K562 (cell line): Measurements from ENCODE around the gene HSD17B8. TPM values are rescaled to one million over a fixed set of nuclear protein-coding genes. Genes with fewer than 3 reads are reported as not detected.

ENCODE experiments used
- ATF3 ChIP-seq, 2 experiments: fragments of 450-650 bp in 1 of 2; sonication (generic) in 1 of 2; formaldehyde crosslinking in 1 of 2; IDR thresholded peaks in 1 of 2; conservative IDR thresholded peaks in 1 of 2; 2 replicates each; pipeline versions ENCODE4 v1.6.1 to v1.8.1; 2016 to 2023; ENCODE audit warnings: mild to moderate bottlenecking in 2 of 2, moderate library complexity in 2 of 2, inconsistent platforms in 1 of 2, missing genetic modification reagents in 1 of 2
- BCLAF1 ChIP-seq, 2 experiments: fragments of 450-650 bp in 1 of 2; IDR thresholded peaks; 2 replicates each; pipeline ENCODE4 v1.6.1; 2011 to 2017; ENCODE audit warnings: low read depth in 2 of 2, antibody characterized with exemption in 1 of 2, borderline replicate concordance in 1 of 2, low read length in 1 of 2, mild to moderate bottlenecking in 1 of 2, mixed read lengths in 1 of 2; ENCODE audit not compliant: control insufficient read depth in 1 of 2
- CREB5 ChIP-seq: fragments of 250-450 bp; sonication (Bioruptor Pico); IDR thresholded peaks from 2 replicates; pipeline ENCODE4 v1.5.0; 2020; ENCODE audit warnings: mild to moderate bottlenecking
- DEAF1 ChIP-seq: fragments of 450-650 bp; formaldehyde crosslinking; IDR thresholded peaks from 2 replicates; pipeline ENCODE4 v1.4.0; 2020; ENCODE audit warnings: mild to moderate bottlenecking, moderate library complexity
- ETV5 ChIP-seq: sonication (generic); formaldehyde crosslinking; IDR thresholded peaks from 2 replicates; pipeline ENCODE4 v1.4.0; 2020; ENCODE audit warnings: low read depth, mild to moderate bottlenecking, missing genetic modification reagents
- FUS ChIP-seq: fragments of 200-400 bp; formaldehyde crosslinking; optimal IDR thresholded peaks from 2 replicates; pipeline ENCODE3; 2017; ENCODE audit warnings: low read depth, low read length
- KAT7 ChIP-seq: sonication (generic); formaldehyde crosslinking; IDR thresholded peaks from 2 replicates; pipeline ENCODE4 v1.8.0; 2022; ENCODE audit warnings: missing genetic modification reagents, mild to moderate bottlenecking, borderline replicate concordance
- LCOR ChIP-seq: sonication (generic); formaldehyde crosslinking; IDR thresholded peaks from 2 replicates; pipeline ENCODE4 v1.8.0; 2022; ENCODE audit warnings: mild to moderate bottlenecking, missing genetic modification reagents
- SLC30A9 ChIP-seq: fragments of 250-450 bp; sonication (Bioruptor Pico); IDR thresholded peaks from 2 replicates; pipeline ENCODE4 v1.8.0; 2022; ENCODE audit warnings: mild to moderate bottlenecking, moderate library complexity
- SMAD4 ChIP-seq: fragments of 250-450 bp; sonication (Bioruptor Pico); conservative IDR thresholded peaks from 2 replicates; pipeline ENCODE4 v1.8.0; 2021; ENCODE audit warnings: inconsistent platforms, mild to moderate bottlenecking, moderate library complexity
- TSHZ1 ChIP-seq: fragments of 250-450 bp; sonication (Bioruptor Pico); IDR thresholded peaks from 2 replicates; pipeline ENCODE4 v1.4.0; 2020; ENCODE audit warnings: mild to moderate bottlenecking, moderate library complexity
- ZBTB1 ChIP-seq: sonication (generic); formaldehyde crosslinking; IDR thresholded peaks from 2 replicates; pipeline ENCODE4 v1.8.1; 2023; ENCODE audit warnings: missing genetic modification reagents, low read depth, mild to moderate bottlenecking, borderline replicate concordance
- ZNF232 ChIP-seq: sonication (generic); formaldehyde crosslinking; IDR thresholded peaks from 2 replicates; pipeline ENCODE4 v1.8.0; 2022; ENCODE audit warnings: mild to moderate bottlenecking, missing genetic modification reagents
- ZNF778 ChIP-seq: fragments of 450-650 bp; formaldehyde crosslinking; IDR thresholded peaks from 2 replicates; pipeline ENCODE4 v1.4.0; 2020; ENCODE audit warnings: mild to moderate bottlenecking, moderate library complexity
- polyA plus RNA-seq, 8 experiments: library from polyadenylated mRNA; depleted of rRNA in 4 of 8; stranded (reverse) in 5 of 8; unstranded in 3 of 8; fragments of >200 nt; fragmentation: Nextera tagmentation in 2 of 8; fragmentation: Illumina TruSeq in 1 of 8; extraction: Ambion mirVana in 2 of 8; extraction: Trizol in 1 of 8; gene quantifications; 2 replicates each; pipeline versions ENCODE4 v1.2.1 to v1.2.3, GENCODE V29; 2011 to 2014; ENCODE audit warnings: inconsistent platforms in 1 of 8, missing spikeins in 1 of 8
- total RNA-seq, 7 experiments: library from RNA; depleted of rRNA in 6 of 7; stranded (reverse); fragments of >200 nt in 6 of 7; fragmentation: Illumina TruSeq in 2 of 7; extraction: Trizol in 2 of 7; gene quantifications; 2 replicates each; pipeline versions ENCODE4 v1.2.1 to v1.2.3, GENCODE V29; 2011 to 2021; ENCODE audit warnings: low replicate concordance in 1 of 7

HSD17B8 gene
- total and polyA plus RNA-seq, 9 of the 15 experiments (the other 6 are each of a cell fraction or from before 2014, with no cell fraction given): 3.7 to 35.2 (median 14.2) TPM

GRCh38 chr6:33208091-33208967 is 3.9 kb downstream of the HSD17B8 start, which contains the start of gene RING1 (continued):
- TF ChIP-seq ATF3 (IDR thresholded peaks at IDR 0.05) (peak; percentile 66), ATF3 (CRISPR knock-in tag; conservative IDR thresholded peaks at IDR 0.05) (peak; percentile 90), SLC30A9 (CRISPR knock-in tag) (no peak), ETV5 (CRISPR knock-in tag) (peak; percentile 87), LCOR (CRISPR knock-in tag) (peak; percentile 75; the same call in 1 of the 2 replicates), FUS (peak; percentile 86), TSHZ1 (CRISPR knock-in tag) (no peak), ZBTB1 (CRISPR knock-in tag) (no peak; the same call in 1 of the 2 replicates), CREB5 (no peak), SMAD4 (peak; percentile 70), KAT7 (peak; percentile 95), DEAF1 (no peak), ZNF778 (no peak), ZNF232 (0 out of 2 replicates have a peak, but pooled peaks have one; percentile 44), BCLAF1 (IDR thresholded peaks at IDR 0.05; ENCODE audit: borderline replicate concordance in 1 of 2, control insufficient read depth in 1 of 2, low read depth in 2 of 2, low read length in 1 of 2) (no peak)
